T-helper 1 cell treated with Interleukin-12 subunit alpha and Interleukin-12 subunit beta and Interleukin-4 antibody, amounts not matched to agents 30 ng/mL and 1 ng/mL, for 36 hours (primary cell): ENCODE measurements around the gene LRIT1. TPM values are rescaled to one million over a fixed set of nuclear protein-coding genes. Genes with fewer than 3 reads are reported as not detected.

Source experiments
- intact Hi-C: fragments of 100-400 bp; cut with micrococcal nuclease; formaldehyde crosslinking; loops from one replicate; pipeline ENCODE4 v1.15.1; 2024
- total RNA-seq: library from RNA; stranded (reverse); gene quantifications from 2 replicates; pipeline ENCODE4 v1.2.3, GENCODE V29; 2022

Gene LRIT1
- total RNA-seq, 1 donor from 2014 or later = not detected

DNA sequence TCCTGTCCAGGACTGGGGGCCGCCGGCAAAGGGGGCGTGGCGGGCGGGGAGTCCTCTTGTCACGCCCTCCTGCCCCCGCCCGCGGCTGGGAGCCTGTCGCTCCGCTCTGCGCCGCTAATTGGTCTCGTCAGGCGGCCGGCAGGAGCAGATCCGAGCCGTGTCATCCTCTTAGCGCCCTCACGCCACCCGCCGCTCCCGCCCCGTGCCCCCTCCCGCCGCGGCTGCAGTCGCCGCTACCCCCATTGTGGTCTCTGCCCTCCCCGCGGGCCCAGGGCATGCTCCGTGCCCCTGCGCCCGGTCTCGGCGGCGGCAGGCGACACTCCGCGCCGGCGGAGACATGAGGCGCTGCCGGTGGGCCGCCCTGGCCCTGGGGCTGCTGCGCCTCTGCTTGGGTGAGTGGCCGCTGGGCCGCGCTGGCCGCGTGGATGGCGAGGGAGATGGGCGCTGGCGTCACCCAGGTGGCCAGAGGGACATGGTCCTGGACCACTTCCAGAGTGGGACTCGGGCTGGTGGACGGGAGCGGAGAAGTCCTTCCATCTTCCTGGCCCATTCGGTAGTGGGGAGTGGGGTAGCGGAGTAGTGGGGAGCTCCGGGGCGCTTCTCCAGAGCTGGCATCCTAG is 46.8 kb downstream of the LRIT1 start, which contains the start of gene CDHR1:
TSS of gene CDHR1 (plus strand) at position 114 of the 620 bp plus-strand sequence. CDS start at position 338, 224 bp downstream.
- intact Hi-C loops = no loop called here

GRCh38 chr10:84193846-84194423 is 47.4 kb downstream of the LRIT1 start:
- intact Hi-C loops = no loop called here

DNA sequence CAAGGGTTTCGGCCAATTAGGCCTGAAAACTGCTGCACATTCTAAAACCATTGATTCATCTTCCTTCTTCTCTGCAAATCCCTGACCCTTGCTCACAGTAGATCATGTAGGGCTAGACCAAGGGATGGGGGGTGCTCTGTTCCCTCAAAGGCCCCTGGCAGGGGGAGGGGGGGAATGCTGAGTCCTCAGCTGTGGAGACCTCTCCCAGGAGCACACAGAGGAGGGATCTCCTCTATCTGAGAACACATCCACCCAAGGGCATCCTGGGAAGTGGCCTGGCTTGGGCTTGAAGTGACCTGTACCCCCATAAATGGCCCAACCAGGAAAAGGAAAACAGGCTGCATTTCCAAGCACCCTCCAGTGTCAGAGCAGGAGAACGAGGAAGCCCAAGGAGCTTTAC is 48.0 kb downstream of the LRIT1 start:
- intact Hi-C loops = no loop called here

DNA sequence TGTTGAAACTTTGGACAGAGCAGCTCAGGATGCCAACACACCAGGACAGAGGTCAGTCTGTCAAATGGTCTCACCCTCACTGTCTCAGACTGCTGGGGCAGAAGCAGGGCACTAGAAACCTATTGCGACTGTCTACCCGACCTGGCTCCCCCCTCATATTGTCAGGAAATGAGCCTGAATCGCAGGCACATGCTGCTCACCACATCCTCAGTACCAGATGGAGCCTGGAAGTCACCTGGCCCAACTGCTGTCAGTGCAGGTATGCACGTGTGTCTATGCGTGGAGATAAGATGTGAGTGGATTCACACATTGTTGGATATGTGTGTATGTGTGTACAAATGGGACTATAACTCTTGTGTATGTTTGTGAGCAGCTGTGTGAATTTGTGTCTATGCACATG is 50.2 kb downstream of the LRIT1 start:
- intact Hi-C loops = no loop called here

DNA sequence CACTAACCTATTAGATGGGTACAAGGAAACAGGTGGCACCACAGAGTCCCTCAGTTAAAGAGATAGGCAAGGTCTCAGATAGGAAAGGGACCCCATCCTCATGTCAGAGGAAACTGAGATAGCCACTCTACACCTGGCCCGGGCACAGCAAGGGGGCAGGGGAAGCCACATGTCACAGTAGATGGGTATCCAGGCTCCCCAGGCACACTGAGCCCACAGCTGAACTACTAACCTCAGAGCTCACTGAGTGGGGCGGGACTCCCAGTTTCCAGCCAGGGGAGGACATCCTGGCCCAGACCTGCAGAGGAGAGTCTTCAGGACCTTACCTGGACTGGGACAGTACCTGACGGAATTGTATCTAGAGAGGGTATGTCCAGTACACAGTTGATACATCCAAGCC is 50.7 kb downstream of the LRIT1 start:
- intact Hi-C loops = no loop called here

DNA sequence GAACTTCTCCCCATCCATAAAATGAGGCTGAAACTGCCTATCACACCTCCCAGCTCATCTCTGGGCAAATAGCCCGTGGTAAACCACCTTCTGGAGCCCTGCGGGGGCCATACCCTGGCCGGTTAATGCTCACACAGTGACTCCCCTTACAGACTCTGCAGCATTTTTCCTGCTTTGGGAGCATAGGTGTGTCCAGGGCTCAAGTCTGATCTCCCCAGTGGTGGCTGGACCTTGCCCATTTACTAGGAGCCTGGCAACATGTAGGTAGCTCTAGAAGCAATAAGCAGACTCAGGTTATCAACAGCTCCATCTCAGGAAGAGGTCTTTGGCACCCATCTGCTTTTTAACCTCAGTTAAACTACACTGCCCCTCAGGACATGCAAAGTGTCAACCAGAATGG is 52.5 kb downstream of the LRIT1 start:
- intact Hi-C loops = no loop called here

GRCh38 chr10:84185526-84186175 is 55.7 kb downstream of the LRIT1 start:
- intact Hi-C loops = no loop called here

- intact Hi-C loops = no loop called here
Measured at GRCh38 chr10:84184517-84184916, 56.8 kb downstream of the LRIT1 start.

- intact Hi-C loops = no loop called here
Measured at GRCh38 chr10:84181631-84182030, 59.7 kb downstream of the LRIT1 start.

Other genes starting within 250 kb of the LRIT1 start
- gene GHITM, start 102.0 kb downstream of the LRIT1 start, total RNA-seq = 119 TPM in 2 replicates
- not detected in 2 replicates for gene GPR15LG, start 67.7 kb downstream of the LRIT1 start, total RNA-seq
- 0.07 and 0.20 TPM in 2 replicates for gene CDHR1, start 47.0 kb downstream of the LRIT1 start, total RNA-seq
- gene LRIT2, start 16.0 kb downstream of the LRIT1 start, total RNA-seq = not detected in 2 replicates
- gene RGR, start 3.5 kb upstream of the LRIT1 start, total RNA-seq = not detected in 2 replicates
- gene CCSER2, start 87.0 kb upstream of the LRIT1 start, total RNA-seq = 85.9 and 91.6 TPM in 2 replicates